Measurements from ENCODE around the gene PRSS36.
"Not testable (repeated sequence)": the region's sequence is repeated elsewhere in the genome, so short reads cannot be mapped to it uniquely, and the experiment has no call there.

Gene PRSS36

GRCh38 chr16:31183432-31184428 is 33.9 kb upstream of the PRSS36 start:
- DNase-seq = no peak

DNA sequence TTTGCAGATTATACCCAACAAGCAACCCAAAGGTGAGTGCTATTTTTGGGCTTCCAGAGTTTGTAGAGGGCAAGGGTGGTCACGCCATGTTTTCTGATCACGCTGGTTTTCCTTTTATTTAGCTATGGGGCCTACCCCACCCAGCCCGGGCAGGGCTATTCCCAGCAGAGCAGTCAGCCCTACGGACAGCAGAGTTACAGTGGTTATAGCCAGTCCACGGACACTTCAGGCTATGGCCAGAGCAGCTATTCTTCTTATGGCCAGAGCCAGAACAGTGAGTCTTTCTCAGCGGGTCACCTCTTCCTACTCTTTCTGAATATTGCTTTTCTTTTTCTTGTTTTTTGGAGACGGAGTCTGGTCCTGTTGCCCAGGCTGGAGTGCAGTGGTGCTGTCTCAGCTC is 32.5 kb upstream of the PRSS36 start:
- DNase-seq = no peak

GRCh38 chr16:31181102-31181830 is 31.4 kb upstream of the PRSS36 start:
- peak; percentile 25 for DNase-seq

- DNase-seq = peak; percentile 83
These were observed 30.0 kb upstream of the PRSS36 start, which contains the start of gene FUS for GRCh38 chr16:31179747-31180459. FUS (plus strand) TSS chr16:31180139; CDS start chr16:31180215, 76 bp downstream.

DNA sequence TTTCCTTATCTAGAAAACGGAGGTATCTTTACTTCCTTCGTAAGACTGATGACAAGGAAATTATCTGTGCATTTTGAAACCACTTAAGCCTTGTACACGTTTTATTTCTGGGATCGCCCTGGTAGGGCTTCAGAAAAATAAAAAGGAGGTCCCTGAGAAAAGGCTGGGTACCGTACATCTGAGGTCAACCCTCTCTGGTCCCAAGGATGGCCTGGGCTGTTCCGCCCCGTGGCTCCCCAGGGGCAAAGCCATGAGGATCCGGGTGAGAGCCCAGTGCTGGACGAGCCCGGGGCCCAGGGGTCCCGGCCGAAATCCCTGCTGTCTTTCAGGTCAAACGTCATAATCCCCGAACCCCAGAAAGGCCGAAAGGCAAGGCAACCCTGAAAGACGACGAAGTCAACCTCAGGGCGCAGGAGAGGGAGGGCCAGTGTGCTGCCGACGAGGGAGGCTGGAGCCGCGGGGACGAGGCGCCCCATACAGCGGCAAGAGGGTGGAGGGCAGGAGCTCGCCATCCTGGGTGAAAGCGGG is 29.4 kb upstream of the PRSS36 start:
- DNase-seq = no peak

DNA sequence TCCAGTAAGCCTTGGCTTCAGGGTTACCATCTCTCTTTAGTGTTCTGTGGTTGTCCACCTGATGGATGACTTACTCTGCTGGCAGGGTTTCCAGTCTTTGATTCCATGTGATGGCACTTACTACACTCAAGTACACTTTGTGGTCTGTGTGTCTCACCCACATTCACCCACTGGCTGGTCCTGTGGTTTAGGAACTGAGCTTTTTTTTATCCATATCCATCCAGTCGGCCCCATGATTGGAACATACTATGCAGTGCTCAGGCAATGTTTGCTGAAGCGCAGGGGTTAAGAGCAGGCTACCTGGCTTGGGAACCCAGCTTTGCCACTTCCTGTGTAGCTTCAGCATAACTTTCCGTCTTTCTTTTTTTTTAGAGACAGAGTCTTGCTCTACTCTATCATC is 27.3 kb upstream of the PRSS36 start:
- DNase-seq = peak; percentile 88

GRCh38 chr16:31170048-31170447 is 20.2 kb upstream of the PRSS36 start:
- DNase-seq = peak; percentile 26

DNA sequence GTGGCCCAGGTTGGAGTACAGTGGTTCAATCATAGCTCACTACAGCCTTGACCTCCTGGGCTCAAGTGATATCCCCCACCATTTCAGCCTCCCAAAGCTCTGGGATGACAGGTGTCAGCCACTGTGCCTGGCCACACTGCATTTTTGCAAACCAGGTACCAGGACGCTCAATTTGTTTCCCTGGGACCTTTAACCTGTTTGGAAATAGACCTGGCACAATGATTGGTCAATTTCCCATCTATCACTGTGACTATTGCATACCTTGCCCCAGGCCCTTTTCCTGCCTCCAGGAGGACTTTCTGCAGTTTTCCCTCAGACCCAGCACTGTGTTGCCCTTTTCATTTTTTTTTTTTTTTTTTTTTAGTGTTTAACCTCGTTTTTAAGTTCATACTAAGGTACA is 19.0 kb upstream of the PRSS36 start:
- no peak for DNase-seq

- DNase-seq = no peak
These were observed 17.4 kb upstream of the PRSS36 start for GRCh38 chr16:31167315-31167714.

- no peak for DNase-seq
These were observed 7.3 kb upstream of the PRSS36 start for GRCh38 chr16:31157136-31157535.

DNA sequence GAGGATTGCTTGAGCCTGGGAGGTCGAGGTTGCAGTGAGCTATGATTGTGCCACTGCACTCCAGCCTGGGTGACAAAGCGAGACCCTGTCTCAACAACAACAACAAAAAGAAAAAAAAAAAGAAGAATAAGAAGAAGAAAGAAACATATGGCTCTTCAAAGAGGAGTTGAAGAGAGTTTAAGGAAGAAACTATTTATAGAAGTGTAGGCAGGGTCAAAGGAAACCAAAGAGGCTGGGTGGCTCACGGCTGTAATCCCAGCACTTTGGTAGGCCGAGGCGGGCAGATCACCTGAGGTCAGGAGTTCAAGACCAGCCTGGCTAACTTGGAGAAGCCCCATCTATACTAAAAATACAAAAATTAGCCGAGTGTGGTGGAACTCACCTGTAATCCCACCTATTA is 1.1 kb upstream of the PRSS36 start:
- not testable (repeated sequence) for DNase-seq

- no peak for DNase-seq
These were observed 534 bp downstream of the PRSS36 start for GRCh38 chr16:31149332-31149731.

- DNase-seq = no peak
These were observed 970 bp downstream of the PRSS36 start for GRCh38 chr16:31148896-31149295.

DNA sequence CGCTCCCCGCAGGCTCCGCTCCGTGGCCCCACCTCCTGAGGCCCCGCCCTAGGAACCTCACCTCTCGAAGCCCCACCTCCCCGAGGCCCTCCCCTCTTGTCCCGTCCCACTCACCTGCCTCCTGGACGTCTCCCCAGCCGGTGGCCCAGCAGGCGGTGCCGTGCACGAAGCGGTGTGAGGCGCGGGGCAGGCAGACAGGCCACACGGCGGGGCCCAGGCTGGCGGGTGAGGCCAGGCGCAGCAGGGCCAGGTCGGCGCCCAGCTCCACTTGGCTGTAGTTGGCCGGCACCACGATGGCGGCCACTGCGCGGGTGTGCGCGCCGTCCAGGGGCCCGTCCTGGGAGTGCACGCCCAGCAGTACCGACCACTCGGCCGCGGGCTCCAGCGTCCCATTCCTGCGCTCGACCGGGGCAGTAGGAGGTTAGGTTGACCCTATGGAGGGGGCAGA is 1.6 kb downstream of the PRSS36 start:
- peak; percentile 22 for DNase-seq

DNA sequence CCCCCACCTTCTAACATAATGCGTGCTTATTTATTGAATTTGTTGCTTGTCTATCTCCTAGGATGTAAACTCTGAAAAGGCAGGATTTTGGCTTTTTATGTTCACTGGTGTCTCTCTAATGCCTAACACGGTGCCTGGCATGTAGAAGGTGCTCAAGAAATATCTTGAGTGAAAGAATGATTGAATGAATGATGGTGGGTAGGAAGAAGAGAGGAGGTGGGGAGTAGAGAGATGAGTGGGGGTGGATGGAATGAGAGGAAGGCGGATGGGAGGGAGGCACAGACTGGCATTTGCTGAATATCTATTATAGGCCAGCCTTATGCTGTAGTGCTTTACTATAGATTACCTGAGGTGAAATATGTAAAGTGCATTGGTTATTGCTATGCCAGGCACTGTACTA is 2.3 kb downstream of the PRSS36 start:
- DNase-seq = no peak

DNA sequence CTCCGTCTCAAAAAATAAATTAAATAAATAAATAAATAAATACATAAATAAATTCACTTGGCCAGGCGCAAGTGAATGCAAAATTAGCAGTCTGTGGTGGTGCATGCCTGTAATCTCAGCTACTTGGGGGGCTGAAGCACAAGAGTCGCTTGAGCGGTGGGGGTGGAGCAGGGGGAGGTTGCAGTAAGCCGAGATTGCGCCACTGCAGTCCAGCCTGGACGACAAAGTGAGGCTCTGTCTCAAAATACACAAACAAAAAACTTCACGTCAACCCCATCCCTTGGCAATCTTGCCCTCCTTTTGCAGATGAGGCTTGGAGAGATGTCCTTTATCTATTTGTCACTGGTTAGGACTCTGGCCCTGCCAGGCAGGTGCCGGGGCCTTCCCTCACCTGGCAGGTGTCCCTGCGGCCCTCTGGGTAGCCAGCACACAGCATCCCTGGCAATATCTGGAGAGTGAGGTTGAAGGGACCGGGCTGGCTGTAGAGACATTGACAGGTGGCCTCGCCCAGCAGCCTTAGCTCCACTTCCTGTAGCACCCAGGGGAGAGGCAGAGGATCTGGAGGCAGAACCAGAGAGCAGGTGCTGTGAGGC is 4.4 kb downstream of the PRSS36 start:
- DNase-seq = no peak

DNA sequence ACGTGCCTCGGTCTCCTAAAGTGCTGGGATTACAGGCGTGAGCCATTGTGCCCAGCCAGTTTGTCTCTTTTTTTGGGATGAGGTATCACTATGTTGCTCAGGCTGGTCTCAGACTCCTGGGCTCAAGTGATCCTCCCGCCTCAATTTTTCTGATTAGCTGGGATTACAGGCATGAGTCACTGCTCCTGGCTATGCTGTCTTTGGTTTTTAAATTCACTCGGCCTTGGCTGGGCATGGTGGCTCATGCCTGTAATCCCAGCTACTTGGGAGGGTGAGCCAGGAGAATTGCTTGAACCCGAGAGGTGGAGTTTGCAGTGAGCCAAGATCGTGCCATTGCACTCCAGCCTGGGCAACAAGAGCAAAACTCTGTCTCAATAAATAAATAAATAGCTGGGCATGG is 5.4 kb downstream of the PRSS36 start:
- DNase-seq = not testable (repeated sequence)

DNA sequence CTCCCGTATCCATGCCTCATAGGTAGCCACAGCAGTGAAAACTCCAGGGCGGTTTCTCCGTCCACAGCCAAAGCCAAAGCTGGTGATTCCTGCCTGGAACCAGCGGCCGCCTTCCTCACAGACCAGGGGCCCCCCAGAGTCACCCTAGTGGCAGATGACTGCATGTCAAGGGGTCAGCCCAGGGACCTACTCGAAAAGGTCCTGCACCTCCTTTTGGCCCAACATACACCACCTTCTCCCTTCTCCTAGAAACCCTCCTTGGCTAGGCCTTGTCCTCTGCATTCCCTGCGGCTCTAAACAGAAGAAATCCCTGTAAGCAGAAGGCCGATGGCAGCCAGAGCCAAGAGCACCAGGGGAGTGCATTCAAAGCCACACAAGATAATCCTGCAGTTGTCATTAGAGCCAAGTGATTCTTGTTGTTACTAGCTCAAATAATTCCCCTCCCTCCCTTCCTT is 6.1 kb downstream of the PRSS36 start:
- DNase-seq = no peak

GRCh38 chr16:31143011-31143693 is 6.7 kb downstream of the PRSS36 start:
- DNase-seq = no peak

GRCh38 chr16:31142109-31143010 is 7.5 kb downstream of the PRSS36 start:
- peak; percentile 97 for DNase-seq

Measured in NCI-H2029 (cell line).